LHCN-M2 (cell line): ENCODE measurements around the gene ARID4B. TPM values are rescaled to one million over a fixed set of nuclear protein-coding genes. Genes with fewer than 3 reads are reported as not detected.
"Not testable (repeated sequence)": the region's sequence is repeated elsewhere in the genome, so short reads cannot be mapped to it uniquely, and the experiment has no call there.

Experiments
- DNase-seq: peaks from one replicate; pipeline ENCODE4 v3.0.0-alpha.2; 2012; ENCODE audit warnings: low read depth
- total RNA-seq: library from RNA; depleted of rRNA; stranded (reverse); fragments of >200 nt; gene quantifications from 2 replicates; pipeline ENCODE4 v1.2.3, GENCODE V29; 2014

ARID4B gene
- total RNA-seq, 1 experiment from 2014 or later: 19.1 TPM

DNA sequence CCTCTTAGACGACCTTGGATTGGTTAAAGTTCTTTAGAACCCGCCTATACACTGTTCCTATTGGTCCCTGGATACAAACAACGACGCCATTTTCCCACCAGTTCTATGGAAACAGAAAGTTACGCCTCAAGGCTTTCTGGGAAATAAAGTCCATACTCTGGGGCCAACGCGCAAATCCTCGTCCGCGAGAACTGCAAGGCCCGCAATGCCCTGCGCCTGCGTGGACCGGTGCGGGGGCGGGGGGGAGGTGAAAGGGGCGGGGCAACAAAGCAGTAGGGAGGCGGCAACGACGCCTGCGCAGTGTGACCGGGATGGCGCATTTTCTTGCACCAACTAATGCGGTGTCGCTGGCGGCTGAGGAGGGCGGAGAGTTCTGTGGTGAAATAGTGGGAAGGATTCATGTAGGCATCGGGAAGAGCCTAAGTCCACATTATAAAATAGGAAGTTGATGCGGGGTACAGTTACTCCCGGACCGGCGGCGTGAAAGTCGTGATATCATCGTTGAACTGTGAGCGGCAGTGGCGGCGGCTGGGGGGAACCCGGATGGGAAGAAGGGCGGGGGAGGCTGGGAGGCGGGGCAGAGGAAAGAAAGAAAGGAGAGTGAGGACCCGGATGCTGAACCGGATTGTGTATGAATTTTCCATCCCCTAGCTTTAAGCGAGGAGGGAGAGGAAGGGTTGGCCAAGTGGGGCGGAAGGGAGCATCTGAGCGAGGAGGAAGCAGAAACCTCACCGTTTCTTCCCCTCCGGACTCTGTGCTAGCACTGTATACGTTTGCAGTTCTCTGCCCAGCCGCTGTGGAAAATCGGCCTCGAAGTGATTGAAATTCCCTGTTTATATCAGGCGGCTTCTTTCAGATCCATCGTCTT, 526 bp upstream of the ARID4B start, which contains the start of gene GGPS1:
Gene GGPS1 (plus strand): TSS at position 300 of the 868 bp plus-strand sequence. CDS start 6,695 bp downstream, outside the sequence.
- peak; percentile 100 for DNase-seq

GRCh38 chr1:235326719-235327558, 1.0 kb downstream of the ARID4B start:
- peak; percentile 29 for DNase-seq

DNA sequence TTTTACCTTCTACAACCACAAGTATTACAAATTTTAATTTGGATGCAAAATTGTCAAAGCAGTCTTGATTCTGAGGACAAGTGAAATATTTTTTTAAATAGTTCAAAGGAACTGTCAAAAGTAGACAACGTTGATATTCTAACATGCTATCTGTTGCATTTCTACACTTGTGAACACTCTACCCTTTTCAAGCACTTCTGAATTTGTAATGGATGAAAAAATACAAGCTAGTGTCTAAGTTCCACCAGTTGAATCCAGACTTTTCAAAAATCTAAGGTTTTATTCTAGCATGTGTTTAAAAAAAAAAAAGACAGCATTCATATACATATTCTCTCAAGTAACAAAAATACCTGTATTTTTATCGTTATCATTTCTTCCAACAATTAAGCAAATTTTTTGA, 2.1 kb downstream of the ARID4B start:
- no peak for DNase-seq

DNA sequence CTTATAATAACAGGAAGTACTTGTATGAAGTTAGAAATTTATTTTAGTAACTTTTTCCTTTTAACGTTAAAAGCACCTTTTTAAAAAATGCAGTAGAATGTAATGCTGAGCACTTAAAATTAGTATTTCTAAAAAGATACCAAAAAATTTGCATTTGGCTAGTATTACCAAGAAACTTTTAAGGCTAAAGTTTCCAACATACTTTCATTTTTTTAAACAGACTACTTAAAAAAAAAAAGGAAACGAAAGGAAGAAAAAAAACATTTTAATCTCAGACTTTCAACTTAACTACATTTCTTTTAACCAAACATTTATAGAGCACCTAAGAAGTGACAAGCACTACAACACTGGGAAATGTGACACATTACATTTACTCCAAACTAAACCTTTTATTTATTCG, 2.8 kb downstream of the ARID4B start:
- no peak for DNase-seq

- no peak for DNase-seq
These were observed 3.7 kb downstream of the ARID4B start for GRCh38 chr1:235324296-235324695.

GRCh38 chr1:235320521-235321179, 7.3 kb downstream of the ARID4B start:
- no peak for DNase-seq

DNA sequence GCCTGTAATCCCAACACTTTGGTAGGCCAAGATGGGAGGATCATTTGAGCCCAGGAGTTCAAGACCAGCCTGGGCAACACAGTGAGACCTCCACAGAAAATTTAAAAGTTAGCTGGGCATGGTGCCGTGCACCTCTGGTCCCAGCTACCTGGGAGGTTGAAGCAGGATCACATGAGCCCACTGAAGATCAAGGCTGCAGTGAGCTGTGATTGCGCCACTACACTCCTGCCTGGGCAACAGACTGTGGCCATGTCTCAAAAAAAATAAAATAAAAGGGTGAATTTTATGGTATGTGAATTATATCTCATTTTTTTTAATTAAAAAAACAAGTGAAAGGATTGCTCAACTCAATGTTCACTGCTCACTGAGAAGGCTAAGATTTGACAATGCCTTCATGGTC, 8.7 kb downstream of the ARID4B start:
- no peak for DNase-seq

DNA sequence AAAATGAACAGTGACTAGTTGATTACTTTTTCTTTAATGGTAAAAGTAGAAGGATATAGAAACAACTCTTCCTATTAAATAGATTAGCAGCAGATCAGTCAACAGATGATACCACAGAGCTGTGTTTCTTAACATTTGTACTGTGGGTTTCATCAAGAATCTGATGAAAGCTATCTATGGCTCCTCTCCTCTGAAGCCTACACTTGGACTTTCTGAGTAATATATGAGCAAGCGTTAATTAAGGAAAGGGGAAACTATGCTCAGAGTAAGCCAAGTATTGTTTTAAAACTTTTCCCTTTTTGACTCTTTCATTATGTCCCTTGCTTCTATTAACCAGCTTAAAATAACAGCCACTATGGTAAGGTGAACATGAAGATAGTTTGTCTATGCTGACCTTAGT, 10.8 kb downstream of the ARID4B start:
- DNase-seq: peak; percentile 11

DNA sequence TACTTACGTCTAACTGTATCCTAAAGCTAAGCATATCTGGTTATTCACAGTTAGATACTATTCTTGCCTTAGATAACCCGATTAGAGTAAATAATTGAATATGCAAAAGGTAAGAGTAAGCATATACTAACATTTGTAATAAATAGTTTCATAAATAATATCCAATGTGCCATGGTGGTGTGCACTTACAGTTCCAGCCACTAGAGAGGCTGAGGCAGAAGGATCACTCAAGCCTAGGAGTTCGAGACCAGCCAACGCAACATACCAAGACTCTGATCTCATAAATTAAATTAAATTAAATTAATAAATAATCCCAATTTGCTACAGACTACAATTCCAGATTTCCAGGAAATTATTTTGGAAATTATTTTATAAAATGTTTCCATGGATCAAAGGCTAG, 12.2 kb downstream of the ARID4B start:
- DNase-seq: no peak

DNA sequence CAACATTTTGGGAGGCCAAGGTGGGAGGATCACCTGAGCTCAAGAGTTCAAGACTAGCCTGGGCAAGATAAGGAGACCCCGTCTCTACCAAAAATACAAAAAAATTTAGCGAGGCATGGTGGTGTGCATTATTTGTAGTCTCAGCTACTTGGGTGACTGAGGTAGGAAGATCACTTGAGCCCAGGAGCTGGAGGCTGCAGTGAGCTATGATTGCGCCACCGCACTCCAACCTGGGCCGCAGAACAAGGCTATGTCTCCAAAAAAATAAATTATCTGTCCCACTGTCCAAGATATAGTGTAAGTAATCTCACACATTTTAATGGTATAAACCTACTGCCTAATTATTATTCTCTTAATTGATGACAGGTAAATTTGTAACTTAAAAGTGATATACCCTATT, 12.8 kb downstream of the ARID4B start:
- DNase-seq: no peak

DNA sequence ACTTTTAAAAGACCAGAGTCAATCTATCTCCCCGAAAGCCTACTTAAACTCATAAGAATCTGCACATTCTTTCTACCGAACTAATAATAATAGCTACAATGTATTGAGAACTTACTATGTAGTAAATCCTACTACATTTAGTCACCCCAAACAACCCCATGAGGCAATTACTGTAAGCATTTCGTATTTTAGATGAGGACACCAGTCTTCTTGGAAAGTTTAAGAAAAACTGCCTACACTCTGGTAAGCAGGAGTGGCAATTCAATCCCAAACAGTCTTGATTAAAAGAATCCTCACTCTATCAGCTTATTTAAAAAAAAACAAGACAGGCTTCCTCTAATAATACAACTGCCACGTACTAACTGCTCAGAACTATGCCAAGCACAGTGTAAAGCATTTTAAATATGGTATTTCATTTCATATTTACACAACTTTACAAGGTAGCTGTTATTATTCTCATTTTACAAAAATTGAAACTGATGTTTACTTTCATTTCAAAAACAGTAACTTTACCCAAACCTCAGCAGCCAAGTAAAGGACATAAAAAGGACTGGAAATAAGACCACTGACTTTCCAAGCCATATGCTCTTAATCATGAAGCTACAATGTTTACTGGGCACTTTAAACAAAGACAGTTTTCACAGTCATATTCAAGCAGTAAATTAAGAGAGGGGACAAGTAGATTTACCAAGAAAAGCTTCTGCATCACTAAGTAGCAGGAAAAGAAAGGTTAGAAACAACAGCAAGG, 13.9 kb downstream of the ARID4B start:
- no peak for DNase-seq

GRCh38 chr1:235313262-235313661, 14.7 kb downstream of the ARID4B start:
- no peak for DNase-seq

DNA sequence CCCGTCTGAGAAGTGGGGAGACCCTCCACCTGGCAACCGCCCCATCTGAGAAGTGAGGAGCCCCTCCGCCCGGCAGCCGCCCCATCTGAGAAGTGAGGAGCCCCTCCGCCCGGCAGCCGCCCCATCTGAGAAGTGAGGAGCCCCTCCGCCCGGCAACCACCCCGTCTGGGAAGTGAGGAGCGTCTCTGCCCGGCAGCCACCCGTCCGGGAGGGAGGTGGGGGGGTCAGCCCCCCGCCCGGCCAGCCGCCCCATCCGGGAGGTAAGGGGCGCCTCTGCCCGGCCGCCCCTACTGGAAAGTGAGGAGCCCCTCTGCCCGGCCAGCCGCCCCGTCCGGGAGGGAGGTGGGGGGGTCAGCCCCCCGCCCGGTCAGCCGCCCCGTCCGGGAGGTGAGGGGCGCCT, 18.8 kb downstream of the ARID4B start:
- DNase-seq: not testable (repeated sequence)

DNA sequence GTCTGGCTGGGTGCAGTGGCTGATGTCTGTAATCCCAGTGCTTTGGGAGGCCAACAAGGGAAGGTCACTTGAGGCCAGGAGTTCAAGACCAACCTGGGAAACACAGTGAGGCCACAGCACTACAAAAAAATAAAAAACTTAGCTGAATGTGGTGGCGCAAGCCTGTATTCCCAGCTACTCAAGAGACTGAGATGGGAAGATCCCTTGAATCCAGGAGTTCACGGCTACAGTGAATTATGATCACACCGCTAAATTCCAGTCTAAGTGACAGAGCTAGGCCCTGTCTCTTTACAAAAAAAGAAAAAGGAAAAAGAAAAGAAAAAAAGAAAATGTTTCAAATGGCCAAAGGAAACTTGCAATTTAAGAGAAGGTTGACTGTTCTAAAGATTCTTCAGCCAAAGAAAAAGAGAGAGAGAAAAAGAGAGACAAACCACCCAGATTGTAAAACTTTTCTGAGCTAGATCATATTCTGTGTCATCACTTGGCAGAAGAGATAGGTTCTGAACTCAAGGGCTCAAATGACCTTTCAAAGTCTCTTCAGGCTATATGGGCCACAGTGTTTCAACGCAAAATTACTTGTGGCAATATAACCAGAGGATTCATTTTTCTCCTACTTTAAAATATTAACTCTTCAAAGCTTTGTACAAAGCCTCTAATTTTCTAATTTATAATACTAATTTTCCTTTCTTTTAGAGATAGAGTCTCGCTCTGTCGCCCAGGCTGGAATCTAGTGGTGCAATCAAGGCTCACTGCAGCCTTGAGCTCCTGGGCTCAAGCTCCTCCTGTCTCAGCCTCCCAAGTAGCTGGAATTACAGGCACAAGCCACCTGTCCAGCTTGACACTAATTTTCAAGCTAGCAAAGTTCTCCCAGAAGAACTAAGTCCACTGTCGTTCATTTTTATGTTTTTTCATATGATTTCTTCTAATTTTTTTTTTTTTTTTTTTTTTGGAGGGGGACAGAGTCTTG, 20.5 kb downstream of the ARID4B start:
- DNase-seq: peak; percentile 45

GRCh38 chr1:235304549-235305451, 23.2 kb downstream of the ARID4B start:
- DNase-seq: no peak

DNA sequence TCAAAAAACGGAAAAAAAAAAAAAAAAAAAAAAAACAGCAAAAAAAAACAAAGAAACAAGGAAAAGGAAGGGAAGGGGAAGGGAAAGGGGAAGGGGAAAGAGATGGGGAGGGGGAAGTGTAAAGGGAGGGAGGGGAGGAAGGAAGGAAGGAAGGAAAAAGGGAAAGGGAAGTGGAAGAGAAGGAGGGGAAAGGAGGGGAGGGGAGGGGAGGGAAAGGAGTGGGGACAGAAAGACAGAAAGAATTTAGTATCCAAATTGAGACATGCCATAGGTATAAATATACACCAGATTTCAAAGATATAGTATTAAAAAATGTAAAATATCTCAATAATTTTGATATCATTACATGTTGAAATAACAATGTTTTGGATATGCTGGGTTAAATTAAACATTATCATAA, 25.8 kb downstream of the ARID4B start:
- DNase-seq: no peak

- no peak for DNase-seq
These were observed 28.7 kb downstream of the ARID4B start for GRCh38 chr1:235299169-235299858.

DNA sequence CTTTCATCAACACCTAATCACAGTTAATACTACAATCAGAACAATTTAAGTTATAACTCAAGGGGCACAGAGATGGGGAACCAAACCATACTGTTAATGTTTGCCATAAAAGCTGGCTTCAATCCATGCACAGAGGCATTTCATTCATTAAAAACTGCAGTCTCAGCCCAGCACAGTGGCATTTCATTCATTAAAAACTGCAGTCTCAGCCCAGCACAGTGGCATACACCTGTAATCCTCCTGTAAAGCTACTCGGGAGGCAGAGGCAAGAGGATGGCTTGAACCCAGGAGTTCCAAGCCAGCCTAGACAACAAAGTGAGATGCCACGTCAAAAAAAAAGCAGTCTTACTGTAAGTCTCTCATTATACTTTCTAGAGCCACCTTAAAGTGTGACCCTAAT, 29.2 kb downstream of the ARID4B start:
- DNase-seq: no peak
